Neuronal stem cell (in vitro differentiated cells): ENCODE data around the gene ATP8B1.
"Not testable (repeated sequence)": the region's sequence is repeated elsewhere in the genome, so short reads cannot be mapped to it uniquely, and the experiment has no call there.

Experiments used
- DNase-seq: peaks from one replicate; pipeline ENCODE4 v3.0.0-alpha.2; 2013; ENCODE audit warnings: low spot score
- H2AFZ ChIP-seq: one replicate; pipeline ENCODE4 v1.6.1; 2013; ENCODE audit warnings: mild to moderate bottlenecking, low read length, inconsistent platforms
- H2AK5ac ChIP-seq: 2 replicates; pipeline ENCODE4 v1.6.1; 2013; ENCODE audit warnings: low read depth, mild to moderate bottlenecking, inconsistent platforms, low read length, moderate library complexity, mixed read lengths
- H2BK120ac ChIP-seq: 2 replicates; pipeline ENCODE4 v1.6.1; 2013; ENCODE audit warnings: low read depth, mild to moderate bottlenecking, inconsistent platforms, low read length, moderate library complexity, mixed read lengths
- H2BK12ac ChIP-seq: one replicate; pipeline ENCODE4 v1.6.1; 2013; ENCODE audit warnings: low read length, inconsistent platforms
- H2BK15ac ChIP-seq: 2 replicates; pipeline ENCODE4 v1.6.1; 2013; ENCODE audit warnings: mild to moderate bottlenecking, low read length, inconsistent platforms, mixed read lengths
- H2BK5ac ChIP-seq: one replicate; pipeline ENCODE4 v1.6.1; 2013; ENCODE audit warnings: inconsistent platforms, mild to moderate bottlenecking, low read length, moderate library complexity
- H3K14ac ChIP-seq: one replicate; pipeline ENCODE4 v1.6.1; 2013; ENCODE audit warnings: low read length, inconsistent platforms
- H3K18ac ChIP-seq: 2 replicates; pipeline ENCODE4 v1.6.1; 2013; ENCODE audit warnings: low read length, inconsistent platforms
- H3K23ac ChIP-seq: 2 replicates; pipeline ENCODE4 v1.6.1; 2013; ENCODE audit warnings: low read depth, mild to moderate bottlenecking, mixed read lengths, low read length, inconsistent platforms; ENCODE audit not compliant: poor library complexity
- H3K27ac ChIP-seq: replicated peaks from 3 replicates; pipeline ENCODE4 v1.5.1; 2013; ENCODE audit warnings: low read length, inconsistent platforms
- H3K27me3 ChIP-seq, 3 experiments: 2 replicates each; pipeline ENCODE4 v1.6.1; 2013; ENCODE audit warnings: low read length in 3 of 3, mild to moderate bottlenecking in 2 of 3, inconsistent platforms in 1 of 3, low read depth in 1 of 3, mixed read lengths in 1 of 3, moderate library complexity in 1 of 3; ENCODE audit not compliant: control insufficient read depth in 3 of 3, insufficient read depth in 3 of 3
- H3K36me3 ChIP-seq, 2 donors: replicated peaks in 1 of 2; 2 replicates each; pipeline ENCODE4 v1.6.1; 2013; ENCODE audit warnings: low read length in 2 of 2; ENCODE audit not compliant: control insufficient read depth in 2 of 2, insufficient read depth in 2 of 2
- H3K4ac ChIP-seq: 2 replicates; pipeline ENCODE4 v1.6.1; 2013; ENCODE audit warnings: inconsistent platforms, mild to moderate bottlenecking, low read length, moderate library complexity
- H3K4me1 ChIP-seq, 2 donors: 1 replicate in 1 of 2; 2 replicates in 1 of 2; pipeline ENCODE4 v1.6.1; 2013; ENCODE audit warnings: low read length in 2 of 2, low read depth in 1 of 2; ENCODE audit not compliant: control insufficient read depth in 2 of 2, insufficient read depth in 1 of 2
- H3K4me2 ChIP-seq: one replicate; pipeline ENCODE4 v1.6.1; 2013; ENCODE audit warnings: mild to moderate bottlenecking, low read length, inconsistent platforms; ENCODE audit not compliant: insufficient read depth, poor library complexity, severe bottlenecking
- H3K4me3 ChIP-seq, 2 donors: 2 replicates each; pipeline ENCODE4 v1.5.1; 2013; ENCODE audit warnings: low read length in 2 of 2, mild to moderate bottlenecking in 2 of 2, inconsistent platforms in 1 of 2, moderate library complexity in 1 of 2
- H3K79me1 ChIP-seq: one replicate; pipeline ENCODE4 v1.6.1; 2013; ENCODE audit warnings: low read depth, mild to moderate bottlenecking, inconsistent platforms, low read length, moderate library complexity
- H3K9ac ChIP-seq: one replicate; pipeline ENCODE4 v1.6.1; 2013; ENCODE audit warnings: mild to moderate bottlenecking, low read depth, low read length, inconsistent platforms; ENCODE audit not compliant: poor library complexity
- H3K9me3 ChIP-seq, 2 donors: replicated peaks in 1 of 2; 2 replicates each; pipeline versions ENCODE3 to v1.6.1; 2013; ENCODE audit warnings: low read length in 2 of 2, mild to moderate bottlenecking in 2 of 2, inconsistent platforms in 1 of 2, low read depth in 1 of 2, mixed read lengths in 1 of 2, moderate library complexity in 1 of 2; ENCODE audit not compliant: control insufficient read depth in 2 of 2, insufficient read depth in 1 of 2
- H4K8ac ChIP-seq: one replicate; pipeline ENCODE4 v1.6.1; 2013; ENCODE audit warnings: low read depth, mild to moderate bottlenecking, inconsistent platforms, low read length, moderate library complexity
- H4K91ac ChIP-seq: one replicate; pipeline ENCODE4 v1.6.1; 2013; ENCODE audit warnings: low read length, low read depth, mild to moderate bottlenecking, inconsistent platforms; ENCODE audit not compliant: poor library complexity
- WGBS, 2 donors: extraction: QIAGEN DNeasy Blood & Tissue Kit; methylation state at CpG; one replicate each; pipeline ENCODE4 v1.1.7; 2013; ENCODE audit warnings: missing lambda C conversion rate in 2 of 2, mixed read lengths in 1 of 2; ENCODE audit not compliant: insufficient read length in 2 of 2, insufficient replicate concordance in 1 of 2; ENCODE audit errors: extremely low coverage in 2 of 2; 5-methylcytosine and 5-hydroxymethylcytosine counted together

The ATP8B1 gene

DNA sequence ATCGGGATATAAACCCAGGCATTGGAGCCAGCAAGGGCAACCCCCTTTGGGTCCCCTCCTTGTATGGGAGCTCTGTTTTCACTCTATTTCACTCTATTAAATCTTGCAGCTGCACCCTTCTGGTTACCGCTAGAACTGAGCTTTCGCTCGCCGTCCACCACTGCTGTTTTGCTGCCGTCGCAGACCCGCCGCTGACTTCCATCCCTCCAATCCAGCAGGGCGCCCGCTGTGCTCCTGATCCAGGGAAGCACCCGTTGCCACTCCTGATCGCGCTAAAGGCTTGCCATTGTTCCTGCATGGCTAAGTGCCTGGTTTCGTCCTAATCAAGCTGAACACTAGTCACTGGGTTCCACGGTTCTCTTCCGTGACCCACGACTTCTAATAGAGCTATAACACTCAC, 68.1 kb downstream of the ATP8B1 start:
- not testable (repeated sequence) for H2BK120ac ChIP-seq, H3K4ac ChIP-seq, H2AFZ ChIP-seq, H2BK5ac ChIP-seq, H3K79me1 ChIP-seq, H3K4me2 ChIP-seq, H3K4me3 ChIP-seq, H4K8ac ChIP-seq, H2AK5ac ChIP-seq, H2BK12ac ChIP-seq, H4K91ac ChIP-seq, H3K14ac ChIP-seq, H3K23ac ChIP-seq, H3K27ac ChIP-seq, H2BK15ac ChIP-seq, H3K9me3 ChIP-seq, H3K18ac ChIP-seq, H3K4me1 ChIP-seq, H3K36me3 ChIP-seq, H3K27me3 ChIP-seq, DNase-seq, H3K9ac ChIP-seq
- WGBS, 2 donors: no CpG with 5 or more reads among the region's 18 CpGs

DNA sequence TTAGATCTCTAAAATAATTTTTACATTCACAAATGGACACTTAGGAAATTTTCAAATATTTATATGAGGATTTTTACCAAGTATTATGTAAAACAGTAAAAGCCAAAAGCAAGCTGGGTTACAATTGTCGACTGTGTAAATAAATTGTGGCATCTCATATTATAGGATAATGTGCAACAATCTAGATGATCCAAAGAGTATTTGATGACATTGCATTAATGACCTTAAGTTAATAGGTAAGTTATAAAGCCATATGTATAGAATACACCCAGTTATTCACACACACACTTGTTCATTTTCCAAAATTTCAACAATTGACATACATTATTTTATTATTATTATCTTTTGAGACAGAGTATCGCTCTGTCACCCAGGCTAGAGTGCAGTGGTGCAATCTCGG, 69.3 kb downstream of the ATP8B1 start:
- Histone ChIP-seq H2BK12ac (no peak overlapping the region), H3K27me3 (no peaks in the 10 kb centered on the region), H2BK15ac (no peak overlapping the region), H3K9me3 (no peaks in the 10 kb centered on the region), H3K18ac (no peak overlapping the region), H2BK120ac (no peak overlapping the region), H2AK5ac (no peak overlapping the region), H4K91ac (no peak overlapping the region), H3K4me3 (no peak overlapping the region), H3K27ac (no peak overlapping the region), H3K79me1 (no peaks in the 10 kb centered on the region), H3K4me1 (no peaks in the 10 kb centered on the region), H2BK5ac (no peak overlapping the region), H2AFZ (no peak overlapping the region), H3K9ac (no peak overlapping the region), H3K4me2 (no peak overlapping the region), H3K14ac (no peak overlapping the region), H3K23ac (no peak overlapping the region), H4K8ac (no peak overlapping the region), H3K36me3 (no peaks in the 10 kb centered on the region), H3K4ac (no peak overlapping the region)
- no CpG with 5 or more reads among the region's 3 CpGs for WGBS, 2 donors
- no peak for DNase-seq

DNA sequence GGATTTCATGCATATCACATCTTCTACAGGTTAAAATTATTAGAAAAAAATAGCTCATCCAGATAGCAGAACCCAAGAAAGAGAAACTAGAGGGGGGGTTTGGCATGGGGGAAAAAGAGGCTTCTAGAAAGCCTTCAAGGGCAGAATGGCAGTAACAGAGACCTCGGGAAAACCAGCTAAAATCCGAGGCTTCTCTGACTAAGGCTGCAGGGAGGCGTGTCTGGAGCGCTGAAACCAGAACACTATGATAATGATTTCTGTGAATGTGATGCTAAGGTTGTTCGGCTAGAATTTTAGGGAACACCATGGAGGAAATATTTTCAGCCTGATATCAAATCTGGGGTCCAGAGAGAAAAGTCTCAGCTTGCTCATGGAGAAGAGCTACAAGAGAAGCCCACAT, 73.0 kb downstream of the ATP8B1 start:
- H3K79me1 ChIP-seq: no peaks in the 10 kb centered on the region
- H3K4me1 ChIP-seq: peaks cover 0 to 5% of the 10 kb centered on the region in 2 donors
- no peak overlapping the region for H3K27ac ChIP-seq
- H2AFZ ChIP-seq: no peak overlapping the region
- no CpG with 5 or more reads among the region's 5 CpGs for WGBS, 2 donors
- DNase-seq: no peak
- H3K14ac ChIP-seq: no peak overlapping the region
- no peak overlapping the region for H2AK5ac ChIP-seq
- H2BK12ac ChIP-seq: no peak overlapping the region
- no peaks in the 10 kb centered on the region for H3K9me3 ChIP-seq
- no peak overlapping the region for H3K9ac ChIP-seq
- H2BK5ac ChIP-seq: no peak overlapping the region
- no peak overlapping the region for H4K91ac ChIP-seq
- H3K36me3 ChIP-seq: no peaks in the 10 kb centered on the region
- no peak overlapping the region for H2BK15ac ChIP-seq
- no peak overlapping the region for H3K23ac ChIP-seq
- H3K4ac ChIP-seq: no peak overlapping the region
- H3K18ac ChIP-seq: no peak overlapping the region
- H3K4me3 ChIP-seq: no peak overlapping the region
- H3K27me3 ChIP-seq: no peaks in the 10 kb centered on the region
- no peak overlapping the region for H2BK120ac ChIP-seq
- no peak overlapping the region for H3K4me2 ChIP-seq
- H4K8ac ChIP-seq: no peak overlapping the region

DNA sequence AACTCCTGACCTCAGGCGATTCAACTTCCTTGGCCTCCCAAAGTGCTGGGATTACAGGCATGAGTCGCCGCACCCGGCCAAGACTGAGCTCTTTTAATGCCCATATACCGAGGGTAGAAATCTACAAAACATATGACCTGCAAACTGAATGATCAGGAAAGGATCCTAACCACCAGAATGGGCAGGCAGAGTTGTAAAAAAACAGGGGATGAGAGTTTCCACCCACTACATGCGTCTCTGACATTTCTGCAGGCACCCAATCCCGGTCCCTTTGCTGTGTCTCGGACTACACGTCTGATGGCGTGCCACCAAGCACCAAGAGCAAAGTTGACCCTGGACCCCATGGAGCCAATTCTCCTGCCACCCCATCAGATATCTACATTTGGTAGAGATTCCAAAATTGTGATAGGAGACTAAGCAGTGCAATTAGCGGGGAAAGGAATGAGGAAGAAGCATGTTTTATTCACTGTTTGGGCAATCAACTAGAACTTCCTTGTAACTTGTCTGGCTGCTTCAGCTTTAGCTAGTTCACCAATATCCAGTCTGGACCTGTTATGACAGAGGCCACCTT, 74.1 kb downstream of the ATP8B1 start:
- no peaks in the 10 kb centered on the region for H3K79me1 ChIP-seq
- no peaks in the 10 kb centered on the region for H3K9me3 ChIP-seq
- H3K27me3 ChIP-seq: no peaks in the 10 kb centered on the region
- H3K27ac ChIP-seq: no peak overlapping the region
- H2AK5ac ChIP-seq: no peak overlapping the region
- no peak overlapping the region for H4K91ac ChIP-seq
- no peak overlapping the region for H2AFZ ChIP-seq
- H3K18ac ChIP-seq: no peak overlapping the region
- H3K14ac ChIP-seq: no peak overlapping the region
- no peak overlapping the region for H2BK12ac ChIP-seq
- no peak for DNase-seq
- H4K8ac ChIP-seq: no peak overlapping the region
- H2BK15ac ChIP-seq: no peak overlapping the region
- no peak overlapping the region for H2BK120ac ChIP-seq
- no peak overlapping the region for H3K4me3 ChIP-seq
- no peaks in the 10 kb centered on the region for H3K36me3 ChIP-seq
- H3K4me2 ChIP-seq: no peak overlapping the region
- peaks cover 0 to 5% of the 10 kb centered on the region in 2 donors for H3K4me1 ChIP-seq
- H2BK5ac ChIP-seq: no peak overlapping the region
- H3K9ac ChIP-seq: no peak overlapping the region
- no peak overlapping the region for H3K4ac ChIP-seq
- no CpG with 5 or more reads among the region's 11 CpGs for WGBS, 2 donors
- no peak overlapping the region for H3K23ac ChIP-seq
